Cardiac fibroblast (primary cell): Measurements from ENCODE around the gene ZBTB7C.

ENCODE experiments used
- DNase-seq, 2 donors: peaks; one replicate each; pipeline versions ENCODE4 v3.0.0 to v3.0.0-alpha.2; 2010; ENCODE audit warnings: low read depth in 2 of 2
- H3K4me3 ChIP-seq, 2 donors: replicated peaks in 1 of 2; 1 replicate in 1 of 2; 2 replicates in 1 of 2; pipeline ENCODE4 v1.5.1; 2011; ENCODE audit warnings: low read depth in 2 of 2, low read length in 2 of 2, mild to moderate bottlenecking in 2 of 2, moderate library complexity in 1 of 2
- CTCF ChIP-seq: IDR thresholded peaks from one replicate; pipeline ENCODE4 v1.5.1; 2011; ENCODE audit warnings: low read depth, mild to moderate bottlenecking, low read length, inconsistent platforms

Gene ZBTB7C

GRCh38 chr18:48186861-48187260 lies 222.3 kb downstream of the ZBTB7C start:
- no peak for TF ChIP-seq CTCF
- H3K4me3 ChIP-seq, result no peak overlapping the region
- no peak for DNase-seq

GRCh38 chr18:48186131-48186766 lies 222.9 kb downstream of the ZBTB7C start:
- TF ChIP-seq CTCF, result no peak
- peak in 1 of 2 donors; percentile 39 for DNase-seq

GRCh38 chr18:48184118-48184517 lies 225.1 kb downstream of the ZBTB7C start:
- DNase-seq, result peak in 1 of 2 donors; percentile 57
- TF ChIP-seq CTCF, result no peak
- H3K4me3 ChIP-seq, result no peak overlapping the region

More at GRCh38 chr18:48186131-48186766, 222.9 kb downstream of the ZBTB7C start:
- H3K4me3 ChIP-seq, result no peak overlapping the region

GRCh38 chr18:48183613-48184012 lies 225.6 kb downstream of the ZBTB7C start:
- no peak for TF ChIP-seq CTCF
- DNase-seq, result no peak
- H3K4me3 ChIP-seq, result no peak overlapping the region

GRCh38 chr18:48182779-48183178 lies 226.4 kb downstream of the ZBTB7C start:
- no peak for DNase-seq
- no peak for TF ChIP-seq CTCF

GRCh38 chr18:48181857-48182256 lies 227.3 kb downstream of the ZBTB7C start:
- DNase-seq, result no peak

More at GRCh38 chr18:48182779-48183178, 226.4 kb downstream of the ZBTB7C start:
- no peak overlapping the region for H3K4me3 ChIP-seq

More at GRCh38 chr18:48181857-48182256, 227.3 kb downstream of the ZBTB7C start:
- TF ChIP-seq CTCF, result no peak
- H3K4me3 ChIP-seq, result no peak overlapping the region
